Ishikawa (cell line): ENCODE results near the gene IL1A.

Experiments
- EP300 ChIP-seq: IDR thresholded peaks from 2 replicates; pipeline ENCODE4 v1.6.1; 2012; ENCODE audit warnings: borderline replicate concordance
- FOXM1 ChIP-seq: IDR thresholded peaks from 2 replicates; pipeline ENCODE4 v1.6.1; 2012; ENCODE audit warnings: low read depth, borderline replicate concordance
- MAX ChIP-seq: IDR thresholded peaks from 2 replicates; pipeline ENCODE4 v1.6.1; 2012
- NFIC ChIP-seq: IDR thresholded peaks from 2 replicates; pipeline ENCODE4 v1.6.1; 2012
- RAD21 ChIP-seq: IDR thresholded peaks from 2 replicates; pipeline ENCODE4 v1.6.1; 2012; ENCODE audit warnings: low read depth

- TF ChIP-seq RAD21 (no peak), FOXM1 (no peak), MAX (no peak), NFIC (peak; percentile 26; the same call in 1 of the 2 replicates), EP300 (no peak)
These were observed 47.2 kb upstream of the IL1A start for GRCh38 chr2:112831513-112831845.
